Upper lobe of right lung (tissue), 1 donor: ENCODE results near the gene NACC1. TPM values are rescaled to one million over a fixed set of nuclear protein-coding genes. Genes with fewer than 3 reads are reported as not detected.
A peak's percentile ranks its signal among the peaks of the same experiment; 100 is the strongest.

ENCODE experiments used
- ATAC-seq: fragments of 200-7000 bp; cut with Tn5 transposase; one replicate; pipeline ENCODE4 v1.9.1; 2020; ENCODE audit warnings: mild to moderate bottlenecking, moderate library complexity
- DNase-seq: peaks from one replicate; pipeline ENCODE4 v3.0.0-alpha.2; 2020
- H3K27ac ChIP-seq: fragments of 200-600 bp; one replicate; pipeline ENCODE4 v1.8.0; 2022
- H3K27me3 ChIP-seq: fragments of 200-600 bp; one replicate; pipeline ENCODE4 v1.8.0; 2022; ENCODE audit warnings: mild to moderate bottlenecking
- H3K36me3 ChIP-seq: fragments of 200-600 bp; one replicate; pipeline ENCODE4 v1.8.0; 2022
- H3K4me1 ChIP-seq: fragments of 200-600 bp; one replicate; pipeline ENCODE4 v1.8.0; 2022
- H3K4me3 ChIP-seq: fragments of 200-600 bp; one replicate; pipeline ENCODE4 v1.8.0; 2022; ENCODE audit warnings: mild to moderate bottlenecking
- H3K9me3 ChIP-seq: fragments of 200-600 bp; one replicate; pipeline ENCODE4 v1.8.0; 2022
- CTCF ChIP-seq: fragments of 200-600 bp; IDR thresholded peaks from one replicate; pipeline ENCODE4 v1.8.0; 2022; ENCODE audit warnings: antibody characterized with exemption
- intact Hi-C: fragments of 100-400 bp; cut with DNase I; formaldehyde crosslinking; loops from one replicate; pipeline ENCODE4 v1.11.0; 2022
- long read RNA-seq: library from polyadenylated mRNA; unstranded; transcript quantifications from one replicate; pipeline ENCODE4 v2.0.0, GENCODE V29; 2021
- total RNA-seq: library from RNA; stranded (reverse); fragmentation: NEBNext Ultra II Directional; extraction: Animal tissue kit (Norgen Biotek cat#: 25700); gene quantifications from one replicate; pipeline ENCODE4 v1.2.1, GENCODE V29; 2021
- donor health status: DM: no; HTN: yes; CAD: no; lungs with severe emphysema.

Gene NACC1
- 39.8 TPM for total RNA-seq
- long read RNA-seq, full-length matches to known transcripts: 3 of 14 reads
- long read RNA-seq, partial matches to known transcripts: 1 of 14 reads
- long read RNA-seq, other reads (novel, unspliced or antisense): 10 of 14 reads

GRCh38 chr19:13117772-13118423 is at the start of gene NACC1:
NACC1 (plus strand) TSS chr19:13118264; CDS start chr19:13135208, 16,944 bp downstream.
- peaks cover 35% of the 10 kb centered on the region for H3K4me1 ChIP-seq
- DNase-seq (peak; percentile 95), ATAC-seq (peak; percentile 93)
- TF ChIP-seq CTCF: no peak
- peaks cover 23% of the 10 kb centered on the region for H3K36me3 ChIP-seq
- intact Hi-C loops: no loop called here
- H3K9me3 ChIP-seq: no peaks in the 10 kb centered on the region
- H3K4me3 ChIP-seq: peak within 1 kb of the TSS; percentile 92
- H3K27ac ChIP-seq: peak within 1 kb of the TSS; percentile 68
- H3K27me3 ChIP-seq: no peaks in the 10 kb centered on the region

GRCh38 chr19:13069415-13070359 is 48.4 kb upstream of the NACC1 start:
- ATAC-seq: no peak
- H3K4me1 ChIP-seq: peaks cover 29% of the 10 kb centered on the region
- intact Hi-C loops: no loop called here

GRCh38 chr19:13070425-13071140 is 47.5 kb upstream of the NACC1 start:
- Histone ChIP-seq H3K27ac (no peak overlapping the region), H3K4me3 (no peak overlapping the region), H3K27me3 (no peaks in the 10 kb centered on the region), H3K36me3 (peaks cover 11% of the 10 kb centered on the region), H3K9me3 (no peaks in the 10 kb centered on the region), H3K4me1 (peaks cover 29% of the 10 kb centered on the region)
- TF ChIP-seq CTCF: no peak
- intact Hi-C loops: no loop called here
- DNase-seq (no peak), ATAC-seq (no peak)

More at GRCh38 chr19:13069415-13070359, 48.4 kb upstream of the NACC1 start:
- H3K27ac ChIP-seq: peak overlapping the region; percentile 17
- no peaks in the 10 kb centered on the region for H3K9me3 ChIP-seq
- no peak for DNase-seq
- no peak overlapping the region for H3K4me3 ChIP-seq
- peaks cover 9% of the 10 kb centered on the region for H3K36me3 ChIP-seq
- TF ChIP-seq CTCF: no peak
- H3K27me3 ChIP-seq: no peaks in the 10 kb centered on the region

GRCh38 chr19:13071444-13072187 is 46.4 kb upstream of the NACC1 start:
- H3K27ac ChIP-seq: no peak overlapping the region
- DNase-seq (no peak), ATAC-seq (no peak)
- H3K27me3 ChIP-seq: no peaks in the 10 kb centered on the region
- H3K4me3 ChIP-seq: no peak overlapping the region
- H3K4me1 ChIP-seq: peaks cover 26% of the 10 kb centered on the region
- H3K9me3 ChIP-seq: no peaks in the 10 kb centered on the region
- H3K36me3 ChIP-seq: peaks cover 17% of the 10 kb centered on the region
- no peak for TF ChIP-seq CTCF
- intact Hi-C loops: no loop called here
